ENCODE data around the gene FBLN7.

GRCh38 chr2:112153179-112153490 is 14.9 kb downstream of the FBLN7 start:
- TF ChIP-seq CTCF (IDR thresholded peaks at IDR 0.05) = no peak
- TF ChIP-seq POLR2A (IDR thresholded peaks at IDR 0.05) = no peak
